RWPE2 (cell line): Measurements from ENCODE around the gene NPLOC4.

Source experiments
- ATAC-seq: fragments of 200-7000 bp; cut with Tn5 transposase; 3 replicates; pipeline ENCODE4 v1.9.1; 2021; ENCODE audit warnings: low read depth
- DNase-seq: peaks from one replicate; pipeline ENCODE4 v3.0.0-alpha.2; 2020; ENCODE audit warnings: low spot score
- H3K27ac ChIP-seq: fragments of 450-650 bp; 2 replicates; pipeline ENCODE4 v1.5.1; 2017; ENCODE audit warnings: mild to moderate bottlenecking; ENCODE audit not compliant: poor library complexity, severe bottlenecking
- H3K27me3 ChIP-seq: fragments of 250-450 bp; sonication (Bioruptor Pico); 2 replicates; pipeline ENCODE4 v1.5.1; 2021; ENCODE audit warnings: mild to moderate bottlenecking, moderate library complexity; ENCODE audit not compliant: insufficient read depth, poor library complexity, severe bottlenecking
- H3K36me3 ChIP-seq: fragments of 250-450 bp; sonication (Bioruptor Pico); 2 replicates; pipeline ENCODE4 v1.5.1; 2020; ENCODE audit warnings: low read depth, mild to moderate bottlenecking, moderate library complexity
- H3K4me1 ChIP-seq: fragments of 250-450 bp; sonication (Bioruptor Pico); 2 replicates; pipeline ENCODE4 v1.5.1; 2021; ENCODE audit warnings: mild to moderate bottlenecking, moderate library complexity; ENCODE audit not compliant: insufficient read depth, poor library complexity, severe bottlenecking
- H3K4me3 ChIP-seq: fragments of 250-450 bp; sonication (Bioruptor Pico); 2 replicates; pipeline ENCODE4 v1.5.1; 2021; ENCODE audit warnings: mild to moderate bottlenecking, moderate library complexity; ENCODE audit not compliant: severe bottlenecking
- H3K9me3 ChIP-seq: fragments of 250-450 bp; sonication (Bioruptor Pico); 2 replicates; pipeline ENCODE4 v1.5.1; 2021; ENCODE audit warnings: mild to moderate bottlenecking, moderate library complexity; ENCODE audit not compliant: severe bottlenecking
- TF ChIP-seq, protein P1 (sequence below): fragments of 450-650 bp; IDR thresholded peaks from one replicate; pipeline ENCODE4 v1.5.1; 2017; ENCODE audit warnings: mild to moderate bottlenecking, moderate library complexity; ENCODE audit not compliant: poor library complexity, severe bottlenecking

Gene NPLOC4

DNA sequence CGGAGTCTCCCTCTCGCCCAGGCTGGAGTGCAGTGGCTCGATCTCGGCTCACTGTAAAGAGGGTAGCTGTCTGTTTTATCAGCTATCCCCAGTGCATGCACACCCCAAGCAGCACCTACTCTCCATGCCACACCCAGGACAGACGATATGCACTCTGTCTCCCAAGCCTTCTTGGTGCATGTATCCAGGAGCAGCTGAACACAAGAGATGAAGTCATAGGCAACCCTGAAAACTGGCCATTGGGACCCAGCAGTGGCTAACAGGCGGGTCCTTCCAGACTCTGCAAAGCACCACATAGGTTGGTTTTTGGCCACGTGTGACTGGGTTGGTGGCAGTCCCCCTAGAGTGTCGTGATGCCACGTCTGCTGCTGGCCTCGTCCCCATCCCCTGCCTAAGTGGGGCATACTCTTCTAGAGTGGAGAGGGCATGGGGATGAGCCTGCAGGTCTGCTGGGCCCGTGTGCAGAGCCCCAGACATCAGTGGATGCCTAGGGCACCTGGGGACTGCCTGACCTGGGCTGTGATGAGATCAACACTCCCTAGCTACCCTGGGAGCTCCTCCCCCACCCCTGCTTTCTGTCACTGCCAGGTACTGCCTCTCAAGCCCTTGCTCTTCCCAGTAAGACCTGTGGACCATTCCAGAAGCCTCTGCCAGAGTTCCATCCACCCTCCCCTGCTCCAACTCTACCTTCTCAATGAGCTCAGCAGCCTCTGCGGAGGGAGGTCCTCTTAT is 10.1 kb upstream of the NPLOC4 start:
- TF ChIP-seq, protein P1, sequence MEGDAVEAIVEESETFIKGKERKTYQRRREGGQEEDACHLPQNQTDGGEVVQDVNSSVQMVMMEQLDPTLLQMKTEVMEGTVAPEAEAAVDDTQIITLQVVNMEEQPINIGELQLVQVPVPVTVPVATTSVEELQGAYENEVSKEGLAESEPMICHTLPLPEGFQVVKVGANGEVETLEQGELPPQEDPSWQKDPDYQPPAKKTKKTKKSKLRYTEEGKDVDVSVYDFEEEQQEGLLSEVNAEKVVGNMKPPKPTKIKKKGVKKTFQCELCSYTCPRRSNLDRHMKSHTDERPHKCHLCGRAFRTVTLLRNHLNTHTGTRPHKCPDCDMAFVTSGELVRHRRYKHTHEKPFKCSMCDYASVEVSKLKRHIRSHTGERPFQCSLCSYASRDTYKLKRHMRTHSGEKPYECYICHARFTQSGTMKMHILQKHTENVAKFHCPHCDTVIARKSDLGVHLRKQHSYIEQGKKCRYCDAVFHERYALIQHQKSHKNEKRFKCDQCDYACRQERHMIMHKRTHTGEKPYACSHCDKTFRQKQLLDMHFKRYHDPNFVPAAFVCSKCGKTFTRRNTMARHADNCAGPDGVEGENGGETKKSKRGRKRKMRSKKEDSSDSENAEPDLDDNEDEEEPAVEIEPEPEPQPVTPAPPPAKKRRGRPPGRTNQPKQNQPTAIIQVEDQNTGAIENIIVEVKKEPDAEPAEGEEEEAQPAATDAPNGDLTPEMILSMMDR = no peak
- ATAC-seq = no peak; the same call in 2 of the 3 replicates
- Histone ChIP-seq H3K9me3 (peaks cover 6% of the 10 kb centered on the region), H3K4me3 (no peak overlapping the region), H3K4me1 (peaks cover 6% of the 10 kb centered on the region), H3K27ac (no peak overlapping the region), H3K36me3 (no peaks in the 10 kb centered on the region), H3K27me3 (peaks cover 24% of the 10 kb centered on the region)
- DNase-seq = no peak

DNA sequence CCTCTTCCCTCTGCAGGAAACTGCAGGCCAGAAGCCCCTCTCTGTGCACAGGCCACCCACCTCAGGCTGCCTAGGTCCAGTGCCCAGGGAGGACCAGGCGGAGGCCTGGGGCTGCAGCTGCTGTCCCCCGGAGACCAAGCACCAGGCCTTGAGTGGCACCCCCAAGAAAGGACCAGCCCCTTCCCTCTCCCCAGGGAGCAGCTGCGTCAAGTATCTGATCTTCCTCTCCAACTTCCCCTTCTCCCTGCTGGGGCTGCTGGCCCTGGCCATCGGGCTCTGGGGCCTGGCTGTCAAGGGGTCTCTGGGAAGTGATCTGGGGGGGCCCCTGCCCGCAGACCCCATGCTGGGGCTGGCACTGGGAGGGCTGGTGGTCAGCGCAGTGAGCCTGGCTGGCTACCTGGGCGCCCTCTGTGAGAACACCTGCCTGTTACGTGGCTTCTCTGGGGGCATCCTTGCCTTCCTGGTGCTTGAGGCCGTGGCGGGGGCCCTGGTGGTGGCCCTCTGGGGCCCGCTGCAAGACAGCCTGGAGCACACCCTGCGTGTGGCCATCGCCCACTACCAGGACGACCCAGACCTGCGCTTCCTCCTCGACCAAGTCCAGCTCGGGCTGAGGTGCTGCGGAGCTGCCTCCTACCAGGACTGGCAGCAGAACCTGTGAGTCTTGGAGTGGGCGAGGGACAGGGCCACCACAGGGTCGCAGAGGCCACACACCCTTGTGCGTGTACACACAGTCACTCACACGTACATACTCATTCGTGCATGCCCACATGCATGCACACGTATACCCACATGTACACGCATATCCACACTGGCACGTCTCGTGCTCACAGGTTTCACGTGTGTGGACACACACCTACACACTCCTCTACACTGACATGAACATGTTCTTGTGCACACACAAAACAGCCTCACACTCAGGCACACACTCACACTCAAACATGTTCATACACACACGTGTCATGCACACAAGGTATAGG is 8.4 kb upstream of the NPLOC4 start:
- Histone ChIP-seq H3K4me3 (no peak overlapping the region), H3K4me1 (peaks cover 10% of the 10 kb centered on the region), H3K9me3 (peaks cover 6% of the 10 kb centered on the region), H3K27me3 (peaks cover 24% of the 10 kb centered on the region), H3K36me3 (no peaks in the 10 kb centered on the region), H3K27ac (no peak overlapping the region)
- ATAC-seq = no peak
- TF ChIP-seq, protein P1 = no peak
- DNase-seq = no peak

DNA sequence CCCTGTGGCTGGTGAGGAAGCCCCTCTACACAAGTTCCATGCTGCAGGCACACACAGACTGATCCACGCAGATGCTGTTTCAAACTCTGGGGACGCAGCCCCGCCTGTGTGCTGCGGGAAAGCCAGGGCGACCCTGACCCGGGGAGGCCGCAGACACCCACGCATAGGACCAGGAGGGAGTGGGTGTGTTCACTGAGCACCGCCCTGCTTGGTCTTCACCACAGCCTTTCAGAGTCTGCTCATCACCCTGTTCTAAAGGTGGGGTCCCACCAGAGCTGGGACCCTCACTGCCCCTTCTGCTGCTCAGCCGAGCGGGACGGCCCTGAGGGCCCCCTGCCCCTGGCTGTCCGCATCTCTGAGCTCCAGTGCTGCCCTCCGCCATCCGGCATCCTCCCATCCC is 7.6 kb upstream of the NPLOC4 start:
- ATAC-seq = no peak
- TF ChIP-seq, protein P1 = no peak

DNA sequence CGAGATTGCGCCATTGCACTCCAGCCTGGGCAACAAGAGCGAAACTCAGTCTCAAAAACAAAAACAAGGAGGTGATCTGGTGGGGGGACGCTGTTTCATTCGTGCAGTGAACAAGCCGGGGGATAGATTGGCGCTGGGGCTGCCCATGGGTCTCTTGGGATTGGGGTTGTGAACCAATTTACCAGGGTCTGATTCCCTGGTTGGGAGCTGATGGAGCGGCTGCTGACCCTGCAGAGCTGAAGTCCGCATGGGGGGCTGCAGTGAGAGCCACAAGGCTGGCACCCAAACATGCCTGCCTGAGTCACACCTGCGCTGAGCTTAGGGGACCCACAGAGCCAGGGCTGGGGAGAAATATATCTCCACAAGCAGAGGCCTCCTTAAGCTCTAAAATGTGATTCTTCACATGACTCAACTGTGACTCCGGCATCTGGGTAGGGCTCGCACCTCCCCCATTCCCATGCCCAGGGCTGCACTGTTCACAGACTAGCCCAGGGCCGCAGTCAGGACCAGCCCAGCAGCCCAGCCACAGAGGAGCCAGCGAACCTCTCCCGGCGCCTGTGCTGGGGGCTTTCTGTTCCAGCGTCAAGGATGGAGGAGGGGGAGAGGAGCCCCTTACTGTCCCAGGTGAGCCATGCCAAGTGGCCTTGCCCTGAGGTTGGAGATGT is 5.0 kb upstream of the NPLOC4 start:
- H3K4me3 ChIP-seq = no peak overlapping the region
- H3K36me3 ChIP-seq = no peaks in the 10 kb centered on the region
- no peaks in the 10 kb centered on the region for H3K9me3 ChIP-seq
- DNase-seq = peak; percentile 80
- H3K4me1 ChIP-seq = peaks cover 10% of the 10 kb centered on the region
- ATAC-seq = peak; percentile 98
- H3K27ac ChIP-seq = peak overlapping the region; percentile 49
- TF ChIP-seq, protein P1 = no peak
- peaks cover under 1% of the 10 kb centered on the region for H3K27me3 ChIP-seq

More for the DNA sequence above, 7.6 kb upstream of the NPLOC4 start:
- no peak overlapping the region for H3K27ac ChIP-seq
- no peaks in the 10 kb centered on the region for H3K36me3 ChIP-seq
- no peak overlapping the region for H3K4me3 ChIP-seq
- peaks cover 24% of the 10 kb centered on the region for H3K27me3 ChIP-seq
- no peak for DNase-seq
- peaks cover 6% of the 10 kb centered on the region for H3K9me3 ChIP-seq
- peaks cover 10% of the 10 kb centered on the region for H3K4me1 ChIP-seq
